HG03469 (cell line): ENCODE measurements around the gene DDX6.
"Not testable (repeated sequence)": the region's sequence is repeated elsewhere in the genome, so short reads cannot be mapped to it uniquely, and the experiment has no call there.

Experiments used
- ATAC-seq: cut with Tn5 transposase; IDR thresholded peaks from one replicate; pipeline ENCODE4 v1.9.1; 2021; ENCODE audit warnings: mild to moderate bottlenecking, moderate library complexity, moderate number of reproducible peaks; ENCODE audit not compliant: unreplicated experiment

The DDX6 gene, protein sequence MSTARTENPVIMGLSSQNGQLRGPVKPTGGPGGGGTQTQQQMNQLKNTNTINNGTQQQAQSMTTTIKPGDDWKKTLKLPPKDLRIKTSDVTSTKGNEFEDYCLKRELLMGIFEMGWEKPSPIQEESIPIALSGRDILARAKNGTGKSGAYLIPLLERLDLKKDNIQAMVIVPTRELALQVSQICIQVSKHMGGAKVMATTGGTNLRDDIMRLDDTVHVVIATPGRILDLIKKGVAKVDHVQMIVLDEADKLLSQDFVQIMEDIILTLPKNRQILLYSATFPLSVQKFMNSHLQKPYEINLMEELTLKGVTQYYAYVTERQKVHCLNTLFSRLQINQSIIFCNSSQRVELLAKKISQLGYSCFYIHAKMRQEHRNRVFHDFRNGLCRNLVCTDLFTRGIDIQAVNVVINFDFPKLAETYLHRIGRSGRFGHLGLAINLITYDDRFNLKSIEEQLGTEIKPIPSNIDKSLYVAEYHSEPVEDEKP

DNA sequence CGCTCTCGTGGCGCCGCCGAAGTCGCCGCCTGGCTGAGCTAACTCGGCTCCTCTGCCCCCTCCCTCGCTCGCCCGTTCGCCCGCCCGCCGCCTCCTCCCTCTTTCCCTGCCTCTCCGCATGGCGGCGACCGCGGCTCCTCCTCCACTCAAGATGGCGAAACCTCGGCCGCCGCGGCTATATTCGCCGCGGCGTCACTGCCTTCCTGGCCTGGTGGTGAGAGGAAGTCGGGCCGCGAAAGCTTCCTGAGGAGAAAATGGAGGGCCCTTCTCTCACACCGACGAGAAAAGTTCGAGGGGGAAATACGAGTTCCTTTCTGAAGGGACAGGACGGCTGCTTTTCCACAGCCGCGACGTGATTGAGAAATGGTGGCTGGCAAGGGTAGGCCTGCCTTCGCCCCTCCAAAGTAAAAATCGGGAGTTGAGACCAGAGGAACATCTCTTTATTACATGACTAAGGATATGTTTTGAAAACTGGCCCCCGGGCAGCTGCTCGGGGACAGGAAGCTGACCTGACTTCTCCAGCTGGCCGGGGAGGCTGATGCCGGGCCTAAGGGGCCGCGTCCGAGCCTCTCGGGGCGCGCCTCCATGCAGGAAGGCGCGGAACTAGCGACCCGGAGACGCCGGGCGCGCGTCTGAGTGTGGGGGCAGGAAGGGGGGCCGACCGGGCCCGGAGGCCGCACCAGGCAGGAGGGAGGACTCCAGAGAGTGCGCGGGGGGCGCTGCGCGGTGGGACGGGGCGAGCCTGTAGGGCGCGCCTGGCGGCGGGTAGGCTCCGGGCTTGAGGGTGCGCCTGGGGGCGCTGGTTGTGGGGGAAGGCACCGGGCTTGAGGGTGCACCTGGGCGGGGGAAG lies at the start of gene DDX6:
Gene DDX6 (minus strand): TSS at position 54 of the 850 bp plus-strand sequence. CDS start 4,913 bp downstream, outside the sequence.
- no peak for ATAC-seq

DNA sequence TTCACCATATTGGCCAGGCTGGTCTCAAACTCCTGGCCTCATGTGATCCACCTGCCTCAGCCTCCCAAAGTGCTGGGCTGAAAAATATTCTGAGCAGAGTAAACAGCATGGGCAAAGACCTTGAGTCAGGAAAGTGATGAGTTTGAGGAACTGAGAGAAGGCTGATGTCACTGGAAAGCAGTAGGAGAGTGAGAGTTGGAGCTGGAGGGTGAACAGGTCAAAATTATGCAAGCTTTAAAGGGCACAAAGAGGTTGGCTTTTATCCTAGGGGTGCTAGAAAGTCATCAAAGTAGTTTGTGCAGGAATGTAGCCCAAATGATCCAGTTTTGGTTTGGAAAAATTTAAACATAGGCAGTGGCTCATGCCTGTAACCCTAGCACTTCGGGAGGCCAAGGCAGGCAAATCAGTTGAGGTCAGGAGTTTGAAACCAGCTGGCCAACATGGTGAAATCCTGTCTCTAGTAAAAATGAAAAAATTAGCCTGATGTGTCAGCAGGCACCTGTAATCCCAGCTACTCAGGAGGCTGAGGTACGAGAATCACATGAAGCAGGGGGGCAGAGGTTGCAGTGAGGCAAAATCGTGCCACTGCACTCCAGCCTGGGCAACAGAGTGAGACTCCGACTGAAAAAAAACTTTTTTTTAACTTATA lies 48.1 kb upstream of the DDX6 start:
- no peak for ATAC-seq

DNA sequence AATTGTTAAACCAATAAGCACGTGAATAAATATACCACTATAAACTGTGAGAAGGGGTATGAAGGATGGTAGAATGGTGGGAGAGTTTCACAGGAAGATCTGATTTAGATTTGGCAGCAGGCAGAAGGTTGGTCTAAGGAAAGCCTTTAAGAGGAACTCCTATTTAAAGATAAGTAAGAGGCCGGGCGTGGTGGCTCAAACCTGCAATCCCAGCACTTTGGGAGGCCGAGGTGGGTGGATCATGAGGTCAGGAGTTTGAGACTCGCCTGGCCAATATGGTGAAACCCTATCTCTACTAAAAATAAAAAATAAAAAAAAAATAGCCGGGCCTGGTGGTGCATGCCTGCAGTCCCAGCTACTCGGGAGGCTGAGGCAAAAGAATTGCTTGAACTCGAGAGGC lies 46.9 kb upstream of the DDX6 start:
- ATAC-seq, result no peak

DNA sequence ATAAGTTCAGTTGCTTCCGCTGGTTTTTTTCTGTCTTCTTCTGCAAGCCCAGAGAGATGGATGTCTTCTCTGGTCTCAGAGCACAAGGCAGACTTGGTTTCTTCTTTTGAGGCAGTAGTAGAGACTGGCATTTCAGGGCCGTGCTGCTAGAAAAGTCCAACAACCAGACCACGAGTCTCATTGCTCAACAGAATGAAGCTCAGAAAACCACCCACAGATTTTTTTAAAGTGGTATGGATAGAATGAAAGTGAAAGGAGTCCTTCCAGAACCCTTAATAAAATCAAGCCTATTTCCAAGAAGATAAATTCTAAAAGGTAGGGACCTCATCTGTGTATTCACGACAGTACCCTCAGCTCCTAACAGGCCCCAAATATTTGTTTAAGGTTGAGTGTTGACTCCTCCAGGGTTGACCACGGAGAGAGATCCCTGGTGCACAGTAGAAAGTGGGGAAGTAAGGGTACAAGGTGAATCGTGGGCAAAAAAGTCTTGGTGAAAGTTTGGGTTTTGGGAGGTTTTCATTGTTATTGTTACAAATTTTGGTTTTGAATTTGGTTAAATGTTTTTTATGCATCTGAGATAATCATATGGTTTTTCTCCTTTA lies 43.6 kb upstream of the DDX6 start:
- no peak for ATAC-seq

DNA sequence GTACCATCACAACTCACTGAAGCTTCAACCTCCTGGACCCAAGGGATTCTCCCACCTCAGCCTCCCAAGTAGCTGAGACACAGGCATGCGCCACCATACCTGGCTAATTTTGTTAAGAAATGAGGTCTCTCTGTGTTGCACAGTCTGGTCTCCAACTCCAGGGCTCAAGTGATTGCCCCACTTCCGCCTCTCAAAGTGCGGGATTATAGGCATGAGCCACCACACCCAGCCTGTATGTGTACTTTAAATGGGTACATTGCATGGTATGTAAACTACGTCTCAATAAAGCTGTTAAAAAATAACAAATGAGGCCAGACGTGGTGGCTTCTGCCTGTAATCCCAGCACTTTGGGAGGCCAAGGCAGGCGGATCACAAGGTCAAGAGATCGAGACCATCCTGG lies 36.2 kb upstream of the DDX6 start:
- no peak for ATAC-seq

DNA sequence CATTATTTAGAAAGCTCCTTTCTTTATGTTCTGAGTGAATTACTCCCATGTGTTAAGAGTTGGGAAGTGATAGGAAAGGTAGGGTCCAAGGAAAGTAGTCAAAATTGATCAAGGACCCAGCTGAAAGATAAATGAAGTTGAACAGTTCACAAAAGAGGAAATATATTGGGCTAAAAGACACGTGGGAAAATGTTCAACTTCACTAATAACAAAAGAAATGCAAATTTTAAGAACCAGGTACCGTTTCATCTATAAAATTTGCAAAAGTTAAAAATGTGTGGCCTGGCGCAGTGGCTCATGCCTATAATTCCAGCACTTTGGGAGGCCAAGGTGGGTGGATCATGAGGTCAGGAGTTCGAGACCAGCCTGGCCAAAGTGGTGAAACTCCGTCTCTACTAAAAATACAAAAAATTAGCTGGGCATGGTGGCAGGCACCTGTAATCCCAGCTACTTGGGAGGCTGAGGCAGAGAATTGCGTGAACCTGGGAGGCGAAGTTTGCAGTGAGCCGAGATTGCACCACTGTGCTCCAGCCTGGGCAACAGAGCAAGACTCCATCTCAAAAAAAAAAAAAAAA lies 32.1 kb upstream of the DDX6 start:
- ATAC-seq, result not testable (repeated sequence)

DNA sequence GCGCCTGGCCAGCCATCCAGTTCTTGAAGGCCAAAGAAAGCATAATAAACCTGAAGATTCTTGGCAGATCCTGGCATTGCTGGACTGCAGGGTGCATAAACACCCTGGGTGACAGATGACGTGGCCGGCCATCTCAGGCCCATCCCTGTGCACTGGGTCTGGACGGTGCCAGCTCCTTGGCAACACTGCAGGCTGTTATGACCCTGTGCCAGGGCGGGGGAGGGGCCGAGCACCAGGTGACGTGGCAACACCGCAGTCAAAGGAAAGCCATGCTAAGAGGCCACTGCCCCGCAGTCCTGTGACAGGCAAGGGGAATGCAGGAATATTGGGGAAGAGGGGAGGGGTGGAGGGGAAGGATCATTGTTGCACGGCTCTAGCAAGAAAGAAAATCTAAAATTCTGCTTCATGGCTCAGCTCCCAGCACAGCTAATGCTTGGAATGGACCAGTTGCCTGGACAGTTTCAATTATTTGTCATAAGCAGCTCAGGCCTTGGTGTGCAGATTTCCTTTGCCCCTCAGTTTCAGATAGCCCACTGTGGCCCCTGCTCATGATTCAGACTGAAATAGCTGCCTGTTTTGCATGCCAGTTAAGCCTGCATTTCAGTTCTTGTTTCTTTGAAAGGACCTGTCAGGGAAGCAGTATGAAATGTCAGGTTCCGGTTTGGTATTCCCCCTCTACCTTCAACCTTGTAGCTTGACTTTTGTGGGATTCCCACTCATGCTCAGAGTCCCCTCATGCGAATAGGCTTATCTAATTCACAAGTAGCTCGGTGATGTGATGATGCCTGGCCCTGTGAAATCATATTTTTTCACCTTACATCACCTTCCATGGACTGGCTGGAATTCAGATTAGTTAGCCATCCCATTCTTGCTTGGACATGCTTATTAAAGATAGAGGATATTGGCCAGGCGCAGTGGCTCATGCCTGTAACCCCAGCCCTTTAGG lies 29.7 kb upstream of the DDX6 start:
- ATAC-seq, result peak; percentile 78

DNA sequence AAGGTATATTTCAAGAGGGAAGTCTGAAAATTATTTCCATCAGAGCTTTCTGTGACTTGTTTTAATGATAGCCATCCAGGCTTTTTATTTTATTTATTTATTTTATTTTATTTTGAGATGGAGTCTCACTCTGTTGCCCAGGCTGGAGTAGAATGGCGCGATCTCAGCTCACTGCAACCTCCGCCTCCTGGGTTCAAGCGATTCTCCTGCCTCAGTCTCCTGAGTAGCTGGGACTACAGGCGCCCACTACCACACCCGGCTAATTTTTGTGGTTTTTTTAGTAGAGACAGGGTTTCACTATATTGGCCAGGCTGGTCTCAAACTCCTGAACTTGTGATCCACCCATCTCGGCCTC lies 29.0 kb upstream of the DDX6 start:
- ATAC-seq, result not testable (repeated sequence)

DNA sequence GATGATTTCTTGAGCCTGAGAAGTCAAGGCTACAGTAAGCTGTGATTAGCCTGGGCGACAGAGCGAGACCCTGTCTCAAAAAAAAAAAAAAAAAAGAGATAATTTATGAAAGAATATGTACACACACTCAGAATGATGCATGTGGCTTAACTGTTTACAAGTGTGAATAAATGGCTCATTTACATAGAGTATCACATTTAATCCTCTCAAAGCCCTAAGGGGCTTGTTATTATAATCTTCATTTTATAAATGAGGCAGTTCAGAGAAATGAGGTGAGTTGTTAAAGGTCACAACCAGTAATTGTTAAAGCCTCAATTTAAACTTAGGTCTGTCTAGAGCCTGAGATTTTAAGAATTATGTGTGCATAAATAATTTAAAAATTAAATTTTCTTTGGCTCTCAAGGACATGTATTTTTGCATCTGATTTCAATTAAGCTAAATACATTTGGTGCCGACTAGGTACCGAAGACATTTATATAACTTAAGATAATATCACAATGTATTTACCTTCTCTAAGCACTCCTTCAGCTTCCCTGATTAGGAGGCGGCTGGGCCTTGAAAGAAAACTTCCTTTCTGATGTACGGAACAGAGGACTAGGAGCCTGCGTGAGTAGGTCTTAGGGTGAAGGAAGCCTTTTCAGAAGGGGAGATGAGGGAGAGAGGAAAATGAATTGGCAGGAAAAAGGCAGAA lies 28.5 kb upstream of the DDX6 start:
- ATAC-seq, result no peak

DNA sequence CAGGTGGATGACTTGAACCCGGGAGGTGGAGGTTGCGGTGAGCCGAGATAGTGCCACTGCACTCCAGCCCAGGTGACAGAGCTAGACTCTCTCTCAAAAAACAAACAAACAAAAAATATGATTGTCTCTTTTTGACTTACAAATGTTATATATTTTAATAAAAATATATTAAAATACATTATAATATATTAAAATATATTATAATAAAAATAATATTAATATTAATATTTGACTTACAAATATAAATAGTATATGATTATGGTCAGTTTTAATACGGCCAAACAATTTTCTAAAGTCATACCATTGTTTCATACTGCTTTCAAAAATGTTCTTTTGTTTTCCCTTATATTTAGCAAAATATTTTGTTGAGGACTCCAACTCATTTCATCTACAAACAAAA lies 27.2 kb upstream of the DDX6 start:
- no peak for ATAC-seq

DNA sequence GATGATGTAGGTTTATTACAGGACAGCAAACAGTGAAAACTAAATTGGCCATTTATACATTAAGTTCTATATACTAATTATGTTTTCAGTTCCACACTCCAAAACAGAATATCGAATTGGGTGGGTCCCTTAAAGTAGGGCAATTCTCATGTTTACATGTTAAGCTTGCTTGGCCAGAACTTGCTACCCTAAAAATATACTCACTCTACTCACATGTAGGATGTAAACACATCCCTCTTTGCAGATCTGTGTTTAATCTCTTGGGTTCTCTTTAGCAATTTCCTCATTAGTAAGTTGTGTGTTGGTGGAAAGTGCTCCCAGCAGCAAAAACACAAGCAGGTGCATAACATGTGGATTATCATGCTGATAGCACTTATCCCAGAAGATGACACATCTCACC lies 22.6 kb upstream of the DDX6 start:
- ATAC-seq, result no peak

DNA sequence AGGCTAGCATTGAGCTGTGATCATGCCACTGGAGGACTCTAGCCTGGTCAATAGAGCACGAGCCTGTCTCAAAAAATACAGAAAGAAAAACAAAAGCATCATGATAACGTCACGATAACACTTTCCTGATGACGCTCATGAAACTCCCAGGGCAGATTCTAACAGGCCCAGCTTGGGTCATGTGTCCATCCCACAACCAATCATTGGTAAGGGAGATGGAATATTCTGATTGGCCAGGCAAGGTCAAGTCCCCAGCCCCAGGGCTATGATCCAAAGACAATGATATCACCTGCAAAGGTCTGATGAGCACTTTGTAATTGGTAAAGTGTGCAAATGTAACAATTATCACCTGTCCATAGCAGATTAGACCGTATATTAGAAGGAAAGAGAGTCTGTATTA lies 21.5 kb upstream of the DDX6 start:
- no peak for ATAC-seq

DNA sequence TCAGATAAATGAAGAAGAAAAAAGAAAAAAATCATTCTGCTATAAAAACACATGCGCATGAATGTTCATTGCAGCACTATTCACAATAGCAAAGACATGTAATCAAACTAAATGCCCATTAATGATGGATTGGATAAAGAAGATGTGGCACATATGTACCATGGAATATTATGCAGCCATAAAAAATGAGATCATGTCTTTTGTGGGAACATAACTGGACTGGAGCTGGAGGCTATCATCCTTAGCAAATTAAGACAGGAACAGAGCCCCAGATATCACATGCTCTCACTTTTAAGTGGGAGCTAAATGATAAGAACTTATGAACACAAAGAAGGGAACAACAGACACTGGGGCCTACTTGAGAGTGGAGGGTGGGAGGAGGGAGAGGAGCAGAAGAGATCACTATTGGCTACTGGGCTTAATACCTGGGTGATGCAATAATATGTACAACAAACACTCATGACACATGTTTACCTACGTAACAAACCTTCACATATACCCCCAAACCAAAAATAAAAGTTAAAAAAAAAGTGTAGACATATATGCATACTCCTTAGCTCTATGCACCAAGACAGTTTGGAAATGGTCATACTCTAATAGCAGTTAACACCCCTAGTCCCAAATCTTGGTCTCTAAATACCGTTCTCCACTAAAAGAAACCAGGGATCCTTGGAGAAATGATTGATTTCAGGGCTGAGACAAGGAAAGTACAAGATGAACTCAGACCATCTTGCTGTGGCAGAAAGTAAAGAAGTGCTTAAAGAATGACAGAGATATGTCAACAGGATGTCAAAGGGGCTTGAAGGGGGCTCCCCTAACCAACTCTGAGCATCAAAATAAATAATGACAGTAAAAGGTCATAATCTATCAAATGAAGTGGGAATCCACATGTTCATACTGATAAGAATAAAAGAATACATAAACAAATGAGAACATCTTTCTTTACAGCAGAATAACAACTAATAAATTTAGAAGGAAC lies 17.1 kb upstream of the DDX6 start:
- no peak for ATAC-seq

DNA sequence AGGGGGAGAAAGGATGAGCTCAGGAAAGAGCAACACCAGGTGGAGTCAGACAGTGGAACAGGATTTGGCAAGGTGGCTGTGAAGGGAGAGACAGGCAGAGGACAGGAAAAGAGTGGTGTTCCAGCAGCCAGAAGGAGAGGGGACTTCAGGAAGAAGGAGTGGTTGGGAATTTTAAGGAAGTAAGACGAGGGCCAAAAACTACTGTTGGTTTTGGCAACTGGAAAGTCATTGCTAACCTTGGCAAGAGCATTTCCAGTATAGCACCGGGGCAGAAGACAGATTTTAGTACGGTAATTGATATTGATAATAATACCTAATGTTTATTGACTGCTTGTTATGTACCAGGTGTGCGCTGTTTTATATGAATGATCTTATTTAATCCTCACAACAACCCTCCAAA lies 15.4 kb upstream of the DDX6 start:
- no peak for ATAC-seq

DNA sequence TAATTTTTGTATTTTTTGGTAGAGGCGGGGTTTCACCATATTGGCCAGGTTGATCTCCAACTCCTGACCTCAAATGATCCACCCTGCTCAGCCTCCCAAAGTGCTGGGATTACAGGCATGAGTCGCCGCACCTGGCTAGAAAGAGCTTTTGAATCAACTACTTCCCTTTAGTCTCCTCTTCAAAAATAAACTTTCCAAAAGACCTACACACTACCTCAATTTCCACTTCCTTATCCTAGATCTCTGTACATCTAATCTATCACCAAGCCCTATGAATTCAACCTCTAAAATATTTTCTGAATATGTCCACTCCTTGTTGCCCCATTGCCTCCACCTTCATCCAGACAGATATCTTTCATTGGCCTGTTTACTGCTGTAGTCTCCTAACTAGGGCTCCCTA lies 13.1 kb upstream of the DDX6 start:
- ATAC-seq, result no peak

DNA sequence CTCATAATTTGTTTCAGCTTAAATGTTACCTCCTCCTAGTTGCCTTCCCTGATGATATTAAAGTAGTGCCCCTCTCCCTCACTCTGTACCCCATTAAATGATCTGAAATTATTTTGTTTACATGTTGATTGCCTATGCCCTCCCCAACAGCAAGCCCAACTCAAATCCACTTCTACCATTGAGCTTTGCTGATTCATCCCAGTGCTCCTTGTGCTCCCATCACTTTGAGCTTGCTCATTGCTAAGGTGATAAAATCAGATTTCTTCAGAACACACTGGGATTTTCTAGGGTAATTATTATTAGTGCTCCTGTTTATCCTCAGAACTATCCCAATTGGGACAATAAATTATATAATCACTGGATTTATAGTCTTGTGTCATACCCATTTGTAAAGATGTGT lies 8.4 kb upstream of the DDX6 start:
- ATAC-seq, result no peak

DNA sequence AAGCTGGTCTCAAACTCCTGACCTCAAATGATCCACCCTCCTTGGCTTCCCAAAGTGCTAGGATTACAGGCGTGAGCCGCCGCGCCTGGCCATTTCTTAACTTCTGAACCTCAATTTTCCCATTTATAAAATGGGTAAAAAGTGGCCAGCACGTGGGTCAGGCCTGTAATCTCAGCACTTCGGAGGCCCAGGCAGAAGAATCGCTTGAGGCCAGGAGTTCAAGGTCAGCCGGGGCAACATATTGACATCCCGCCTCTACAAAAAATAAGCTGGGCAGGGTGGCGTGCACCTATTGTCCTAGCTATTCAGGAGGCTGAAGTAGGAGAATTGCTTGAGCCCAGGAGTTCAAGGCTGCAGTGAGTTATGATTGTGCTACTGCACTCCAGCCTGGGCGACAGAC lies 6.5 kb upstream of the DDX6 start:
- ATAC-seq, result no peak

DNA sequence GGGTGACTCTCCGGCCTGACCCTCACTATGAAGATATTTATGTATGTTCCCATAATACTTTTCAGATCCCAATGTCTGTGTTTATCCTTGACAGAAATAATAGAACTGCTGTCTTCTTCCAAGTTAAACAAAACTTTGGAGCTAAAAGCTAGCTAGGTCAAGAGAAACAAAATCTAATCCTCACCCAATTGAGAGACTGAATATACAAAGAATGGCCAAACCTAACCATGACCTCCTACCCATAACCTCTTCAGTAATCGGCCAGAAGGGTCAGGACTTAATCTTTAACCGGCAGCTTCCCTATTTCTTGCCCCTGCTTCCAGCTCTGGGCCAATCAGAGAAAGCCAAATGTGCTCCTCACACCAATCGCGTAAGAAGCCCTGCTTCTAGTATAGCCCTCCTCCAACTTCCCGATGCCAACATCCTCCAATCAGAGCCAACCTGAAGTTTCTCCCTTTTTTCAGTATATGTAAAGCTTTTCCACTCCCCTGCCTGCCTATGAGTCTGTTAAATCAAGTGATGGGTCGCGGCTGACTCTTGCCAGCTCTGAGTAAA lies 1.7 kb upstream of the DDX6 start:
- ATAC-seq, result peak; percentile 46
